Keratinocyte (primary cell): Measurements from ENCODE around the gene CCDC80. TPM values are rescaled to one million over a fixed set of nuclear protein-coding genes. Genes with fewer than 3 reads are reported as not detected.

ENCODE experiments used
- DNase-seq: peaks from one replicate; pipeline ENCODE4 v3.0.0-alpha.2; 2011; ENCODE audit warnings: low read depth, missing footprints, low spot score
- FAIRE-seq: peaks from 2 replicates; lab custom pipeline; 2011; peaks lifted over from hg19 to GRCh38; lab: Jason Lieb, UNC
- H2AFZ ChIP-seq: 2 replicates; pipeline ENCODE4 v1.6.0; 2012; ENCODE audit warnings: low read length, control low read depth, inconsistent platforms; ENCODE audit not compliant: control insufficient read depth
- H3K27ac ChIP-seq: 2 replicates; pipeline ENCODE4 v1.5.1; 2011; ENCODE audit warnings: low read length; ENCODE audit not compliant: control insufficient read depth, insufficient read depth
- H3K27me3 ChIP-seq: 3 replicates; pipeline ENCODE4 v1.6.0; 2011; ENCODE audit warnings: low read length; ENCODE audit not compliant: control insufficient read depth, insufficient read depth; ENCODE audit errors: extremely low read depth
- H3K36me3 ChIP-seq, 2 experiments: 2 replicates in 1 of 2; 3 replicates in 1 of 2; pipeline ENCODE4 v1.5.1; 2011; ENCODE audit warnings: low read length in 2 of 2, mild to moderate bottlenecking in 1 of 2; ENCODE audit not compliant: control insufficient read depth in 2 of 2, insufficient read depth in 2 of 2; ENCODE audit errors: extremely low read depth in 1 of 2
- H3K4me1 ChIP-seq: 3 replicates; pipeline ENCODE4 v1.5.1; 2011; ENCODE audit warnings: low read length; ENCODE audit not compliant: control insufficient read depth, insufficient read depth; ENCODE audit errors: extremely low read depth
- H3K4me2 ChIP-seq: 3 replicates; pipeline ENCODE4 v1.6.0; 2011; ENCODE audit warnings: low read depth, low read length; ENCODE audit not compliant: control insufficient read depth, insufficient read depth; ENCODE audit errors: extremely low read depth
- H3K4me3 ChIP-seq, 3 experiments: fragments of 200-600 bp in 1 of 3; sonication (generic) in 1 of 3; 2 replicates in 2 of 3; 3 replicates in 1 of 3; pipeline ENCODE4 v1.5.1; 2011 to 2016; ENCODE audit warnings: low read length in 3 of 3, mild to moderate bottlenecking in 3 of 3, control low read depth in 2 of 3, inconsistent platforms in 1 of 3, low read depth in 1 of 3, mixed read lengths in 1 of 3, mixed run types in 1 of 3, moderate library complexity in 1 of 3; ENCODE audit not compliant: control insufficient read depth in 2 of 3, insufficient read depth in 2 of 3; ENCODE audit errors: extremely low read depth in 1 of 3
- H3K79me2 ChIP-seq: 2 replicates; pipeline ENCODE4 v1.6.0; 2012; ENCODE audit warnings: low read length; ENCODE audit not compliant: control insufficient read depth, insufficient read depth
- H3K9ac ChIP-seq: 3 replicates; pipeline ENCODE4 v1.6.0; 2011; ENCODE audit warnings: low read length; ENCODE audit not compliant: control insufficient read depth, insufficient read depth; ENCODE audit errors: extremely low read depth
- H3K9me1 ChIP-seq: 3 replicates; pipeline ENCODE4 v1.6.0; 2011; ENCODE audit warnings: low read length; ENCODE audit not compliant: control insufficient read depth, insufficient read depth; ENCODE audit errors: extremely low read depth
- H3K9me3 ChIP-seq: 2 replicates; pipeline ENCODE4 v1.5.1; 2012; ENCODE audit warnings: low read depth, low read length; ENCODE audit not compliant: control insufficient read depth
- H4K20me1 ChIP-seq: 3 replicates; pipeline ENCODE4 v1.6.0; 2011; ENCODE audit warnings: low read length; ENCODE audit not compliant: control insufficient read depth, insufficient read depth; ENCODE audit errors: extremely low read depth
- CTCF ChIP-seq, 3 experiments: IDR thresholded peaks in 1 of 3; conservative IDR thresholded peaks in 1 of 3; optimal IDR thresholded peaks in 1 of 3; 2 replicates in 2 of 3; 3 replicates in 1 of 3; pipeline versions ENCODE3 to v1.5.1; 2011; ENCODE audit warnings: low read length in 3 of 3, mild to moderate bottlenecking in 3 of 3, moderate library complexity in 2 of 3, control low read depth in 1 of 3, inconsistent platforms in 1 of 3; ENCODE audit not compliant: insufficient read depth in 2 of 3; ENCODE audit errors: extremely low read depth in 1 of 3
- EZH2 ChIP-seq: IDR thresholded peaks from one replicate; pipeline ENCODE4 v1.6.1; 2012; ENCODE audit warnings: inconsistent platforms, mild to moderate bottlenecking, low read length, moderate library complexity
- dilution Hi-C: fragments of 300-500 bp; cut with MboI; formaldehyde crosslinking; loops from one replicate; pipeline ENCODE4 v1.7.0; 2020; ENCODE audit warnings: low sequenced_read_pairs; ENCODE audit not compliant: extremely low pct_ligation_motif_present
- polyA plus RNA-seq, 5 experiments: library from polyadenylated mRNA; depleted of rRNA in 3 of 5; stranded (reverse) in 3 of 5; stranded (forward) in 1 of 5; unstranded in 1 of 5; fragments of >200 nt; gene quantifications; 1 replicate in 1 of 5; 2 replicates in 3 of 5; 3 replicates in 1 of 5; pipeline versions ENCODE4 v1.2.1 to v1.2.3, GENCODE V29; 2011 to 2012; ENCODE audit warnings: missing spikeins in 2 of 5, low read depth in 1 of 5, low replicate concordance in 1 of 5

The CCDC80 gene
- polyA plus RNA-seq, 1 donor (not counting 4 experiments of a cell fraction or from before 2014, with no cell fraction given) = 12.8 TPM

GRCh38 chr3:112585782-112586181 lies 55.2 kb downstream of the CCDC80 start:
- no peaks in the 10 kb centered on the region for H3K9me3 ChIP-seq
- no peak overlapping the region for H2AFZ ChIP-seq
- H3K27ac ChIP-seq = no peak overlapping the region
- H3K27me3 ChIP-seq = no peaks in the 10 kb centered on the region
- no peaks in the 10 kb centered on the region for H4K20me1 ChIP-seq
- DNase-seq (no peak), FAIRE-seq (no peak)
- H3K9me1 ChIP-seq = no peaks in the 10 kb centered on the region
- no peak overlapping the region for H3K4me2 ChIP-seq
- dilution Hi-C loops = no loop called here
- H3K4me3 ChIP-seq = no peak overlapping the region
- H3K36me3 ChIP-seq = peaks cover 0 to 6% of the 10 kb centered on the region in 2 experiments
- no peaks in the 10 kb centered on the region for H3K79me2 ChIP-seq
- no peaks in the 10 kb centered on the region for H3K4me1 ChIP-seq
- H3K9ac ChIP-seq = no peak overlapping the region
- no peak for TF ChIP-seq CTCF (optimal IDR thresholded peaks at IDR 0.05 in 1 of 3, IDR thresholded peaks at IDR 0.05 in 1 of 3, conservative IDR thresholded peaks at IDR 0.05 in 1 of 3; ENCODE audit: extremely low read depth in 1 of 3, insufficient read depth in 2 of 3, low read length in 3 of 3)
- no peak for TF ChIP-seq EZH2

DNA sequence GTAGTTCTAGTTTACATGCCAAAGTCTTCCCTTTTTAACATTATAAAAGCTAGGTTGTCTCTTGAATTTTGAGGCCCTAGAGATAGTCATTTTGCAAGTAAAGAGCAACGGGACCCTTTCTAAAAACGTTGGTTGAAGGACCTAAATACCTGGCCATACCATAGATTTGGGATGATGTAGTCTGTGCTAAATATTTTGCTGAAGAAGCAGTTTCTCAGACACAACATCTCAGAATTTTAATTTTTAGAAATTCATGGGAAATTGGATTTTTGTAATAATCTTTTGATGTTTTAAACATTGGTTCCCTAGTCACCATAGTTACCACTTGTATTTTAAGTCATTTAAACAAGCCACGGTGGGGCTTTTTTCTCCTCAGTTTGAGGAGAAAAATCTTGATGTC lies 57.8 kb downstream of the CCDC80 start:
- Histone ChIP-seq H3K4me2 (no peak overlapping the region), H3K4me1 (peaks cover 3% of the 10 kb centered on the region), H3K27me3 (no peaks in the 10 kb centered on the region), H2AFZ (no peak overlapping the region), H4K20me1 (no peaks in the 10 kb centered on the region), H3K27ac (no peak overlapping the region), H3K4me3 (no peak overlapping the region), H3K36me3 (peaks cover 4 to 8% of the 10 kb centered on the region in 2 experiments), H3K9ac (no peak overlapping the region), H3K9me1 (no peaks in the 10 kb centered on the region), H3K79me2 (no peaks in the 10 kb centered on the region), H3K9me3 (no peaks in the 10 kb centered on the region)
- dilution Hi-C loops = no loop called here
- no peak for TF ChIP-seq CTCF (optimal IDR thresholded peaks at IDR 0.05 in 1 of 3, IDR thresholded peaks at IDR 0.05 in 1 of 3, conservative IDR thresholded peaks at IDR 0.05 in 1 of 3; ENCODE audit: extremely low read depth in 1 of 3, insufficient read depth in 2 of 3, low read length in 3 of 3)
- no peak for TF ChIP-seq EZH2
- no peak for DNase-seq
- FAIRE-seq = no peak
